Neural cell (in vitro differentiated cells): ENCODE results near the gene SIRPB1. TPM values are rescaled to one million over a fixed set of nuclear protein-coding genes. Genes with fewer than 3 reads are reported as not detected.

Source experiments
- H2AFZ ChIP-seq: fragments of 200-600, 300-800 bp; sonication (generic), shearing (Covaris generic); 2 replicates; pipeline ENCODE4 v1.6.0; 2014; ENCODE audit warnings: low read depth, mild to moderate bottlenecking, antibody characterized with exemption, low read length, moderate library complexity
- H3F3A ChIP-seq: fragments of 200-600 bp; shearing (Covaris generic); 2 replicates; pipeline ENCODE4 v1.6.1; 2016; ENCODE audit warnings: mild to moderate bottlenecking, moderate library complexity, mixed read lengths, antibody characterized with exemption, low read length; ENCODE audit not compliant: insufficient read depth, poor library complexity, severe bottlenecking
- H3K27ac ChIP-seq: fragments of 200-600, 300-800 bp; sonication (generic), shearing (Covaris generic); 2 replicates; pipeline ENCODE4 v1.5.1; 2014; ENCODE audit warnings: mild to moderate bottlenecking, low read length, moderate library complexity
- H3K27me3 ChIP-seq: fragments of 300-800, 200-600 bp; sonication (generic), shearing (Covaris generic); 2 replicates; pipeline ENCODE4 v1.6.0; 2014; ENCODE audit warnings: mild to moderate bottlenecking, low read depth, low read length, moderate library complexity; ENCODE audit not compliant: insufficient read depth
- H3K36me3 ChIP-seq: fragments of 300-800, 200-600 bp; sonication (generic), shearing (Covaris generic); 2 replicates; pipeline ENCODE4 v1.5.1; 2014; ENCODE audit warnings: mild to moderate bottlenecking, antibody characterized with exemption, low read length, moderate library complexity; ENCODE audit not compliant: insufficient read depth
- H3K4me2 ChIP-seq: fragments of 300-800, 200-600 bp; sonication (generic), shearing (Covaris generic); 2 replicates; pipeline ENCODE4 v1.6.0; 2014; ENCODE audit warnings: mild to moderate bottlenecking, low read length
- H3K4me3 ChIP-seq: fragments of 300-800, 200-600 bp; sonication (generic), shearing (Covaris generic); 2 replicates; pipeline ENCODE4 v1.5.1; 2014; ENCODE audit warnings: mild to moderate bottlenecking, low read length, moderate library complexity
- H3K79me2 ChIP-seq: fragments of 200-600 bp; shearing (Covaris generic); replicated peaks from 2 replicates; pipeline ENCODE4 v1.6.0; 2014; ENCODE audit warnings: mild to moderate bottlenecking, low read length, moderate library complexity; ENCODE audit not compliant: insufficient read depth
- H3K9ac ChIP-seq: fragments of 300-800, 200-600 bp; sonication (generic), shearing (Covaris generic); 2 replicates; pipeline ENCODE4 v1.6.1; 2016; ENCODE audit warnings: mild to moderate bottlenecking, low read length, mixed read lengths
- H3K9me2 ChIP-seq: fragments of 200-600 bp; shearing (Covaris generic); 2 replicates; pipeline ENCODE4 v1.6.1; 2016; ENCODE audit warnings: mild to moderate bottlenecking, low read length, mixed read lengths; ENCODE audit not compliant: insufficient read depth
- H3K9me3 ChIP-seq: fragments of 200-600, 300-800 bp; sonication (generic), shearing (Covaris generic); 2 replicates; pipeline ENCODE4 v1.6.1; 2016; ENCODE audit warnings: mild to moderate bottlenecking, mixed run types, low read length, moderate library complexity, mixed read lengths
- H4K20me1 ChIP-seq: fragments of 200-600 bp; shearing (Covaris generic); 2 replicates; pipeline ENCODE4 v1.6.1; 2016; ENCODE audit warnings: mild to moderate bottlenecking, mixed run types; ENCODE audit not compliant: insufficient read depth
- EP300 ChIP-seq: fragments of 450-650 bp; conservative IDR thresholded peaks from 2 replicates; pipeline ENCODE4 v1.6.1; 2014; ENCODE audit warnings: antibody characterized with exemption, mild to moderate bottlenecking, moderate library complexity; ENCODE audit not compliant: poor library complexity, severe bottlenecking
- EZH2 ChIP-seq: fragments of 200-600, 300-800 bp; shearing (Covaris generic), sonication (generic); IDR thresholded peaks from 2 replicates; pipeline ENCODE4 v1.6.1; 2014; ENCODE audit warnings: antibody characterized with exemption, low read length, borderline replicate concordance, mild to moderate bottlenecking; ENCODE audit not compliant: insufficient read depth, poor library complexity, severe bottlenecking
- MXI1 ChIP-seq: fragments of 450-650 bp; conservative IDR thresholded peaks from 2 replicates; pipeline ENCODE4 v1.6.1; 2014; ENCODE audit warnings: antibody characterized with exemption, mild to moderate bottlenecking; ENCODE audit not compliant: poor library complexity, severe bottlenecking
- POLR2AphosphoS5 ChIP-seq: IDR thresholded peaks from 2 replicates; pipeline ENCODE4 v1.6.1; 2012
- RAD21 ChIP-seq: fragments of 450-650 bp; conservative IDR thresholded peaks from 2 replicates; pipeline ENCODE4 v1.6.1; 2014; ENCODE audit warnings: antibody characterized with exemption, mild to moderate bottlenecking, moderate library complexity
- SMC3 ChIP-seq: fragments of 450-650 bp; conservative IDR thresholded peaks from 2 replicates; pipeline ENCODE4 v1.6.1; 2014; ENCODE audit warnings: antibody characterized with exemption, mild to moderate bottlenecking, moderate library complexity; ENCODE audit not compliant: poor library complexity
- TAF1 ChIP-seq: IDR thresholded peaks from 2 replicates; pipeline ENCODE4 v1.6.1; 2012; ENCODE audit warnings: low read depth
- polyA plus RNA-seq: library from polyadenylated mRNA; depleted of rRNA; stranded (reverse); fragments of >200 nt; gene quantifications from 2 replicates; pipeline ENCODE4 v1.2.3, GENCODE V29; 2014
- TF ChIP-seq, protein P1 (sequence below): fragments of 450-650 bp; IDR thresholded peaks from 2 replicates; pipeline ENCODE4 v1.5.1; 2014; ENCODE audit warnings: antibody characterized with exemption, mild to moderate bottlenecking, moderate library complexity; ENCODE audit not compliant: poor library complexity, severe bottlenecking
- TF ChIP-seq, protein P2 (sequence below): IDR thresholded peaks from 2 replicates; pipeline ENCODE4 v1.6.1; 2012; ENCODE audit warnings: borderline replicate concordance

SIRPB1 gene
- polyA plus RNA-seq, 1 donor from 2014 or later = 0.20 TPM

DNA sequence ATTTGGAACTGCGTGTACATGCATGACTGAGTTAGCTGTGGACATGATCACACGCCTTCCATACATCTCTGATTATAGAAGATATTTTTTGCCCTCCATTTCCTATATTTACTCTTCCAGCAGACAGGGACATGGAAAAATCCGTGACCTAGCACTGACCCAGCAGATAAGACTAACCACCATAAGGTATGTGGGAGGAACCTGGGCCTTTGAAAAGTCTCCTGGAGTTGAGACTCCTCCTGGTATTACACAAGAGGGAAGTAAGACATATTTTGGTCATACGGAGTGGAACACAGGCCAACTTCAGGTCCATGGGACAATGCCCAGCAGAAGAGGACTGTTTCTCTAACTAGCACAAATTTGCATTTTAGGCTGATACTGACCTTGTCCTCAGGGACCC, 13.7 kb upstream of the SIRPB1 start:
- Histone ChIP-seq H2AFZ (no peak overlapping the region), H4K20me1 (no peaks in the 10 kb centered on the region), H3K36me3 (no peaks in the 10 kb centered on the region), H3F3A (no peaks in the 10 kb centered on the region), H3K27me3 (no peaks in the 10 kb centered on the region), H3K79me2 (no peaks in the 10 kb centered on the region), H3K4me2 (no peak overlapping the region), H3K9me3 (no peaks in the 10 kb centered on the region), H3K4me3 (no peak overlapping the region), H3K9me2 (no peaks in the 10 kb centered on the region), H3K27ac (no peak overlapping the region), H3K9ac (no peak overlapping the region)
- no peak for TF ChIP-seq MXI1
- no peak for TF ChIP-seq SMC3
- no peak for TF ChIP-seq EP300
- TF ChIP-seq, protein P1, sequence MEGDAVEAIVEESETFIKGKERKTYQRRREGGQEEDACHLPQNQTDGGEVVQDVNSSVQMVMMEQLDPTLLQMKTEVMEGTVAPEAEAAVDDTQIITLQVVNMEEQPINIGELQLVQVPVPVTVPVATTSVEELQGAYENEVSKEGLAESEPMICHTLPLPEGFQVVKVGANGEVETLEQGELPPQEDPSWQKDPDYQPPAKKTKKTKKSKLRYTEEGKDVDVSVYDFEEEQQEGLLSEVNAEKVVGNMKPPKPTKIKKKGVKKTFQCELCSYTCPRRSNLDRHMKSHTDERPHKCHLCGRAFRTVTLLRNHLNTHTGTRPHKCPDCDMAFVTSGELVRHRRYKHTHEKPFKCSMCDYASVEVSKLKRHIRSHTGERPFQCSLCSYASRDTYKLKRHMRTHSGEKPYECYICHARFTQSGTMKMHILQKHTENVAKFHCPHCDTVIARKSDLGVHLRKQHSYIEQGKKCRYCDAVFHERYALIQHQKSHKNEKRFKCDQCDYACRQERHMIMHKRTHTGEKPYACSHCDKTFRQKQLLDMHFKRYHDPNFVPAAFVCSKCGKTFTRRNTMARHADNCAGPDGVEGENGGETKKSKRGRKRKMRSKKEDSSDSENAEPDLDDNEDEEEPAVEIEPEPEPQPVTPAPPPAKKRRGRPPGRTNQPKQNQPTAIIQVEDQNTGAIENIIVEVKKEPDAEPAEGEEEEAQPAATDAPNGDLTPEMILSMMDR = no peak
- no peak for TF ChIP-seq POLR2AphosphoS5
- TF ChIP-seq, protein P2, sequence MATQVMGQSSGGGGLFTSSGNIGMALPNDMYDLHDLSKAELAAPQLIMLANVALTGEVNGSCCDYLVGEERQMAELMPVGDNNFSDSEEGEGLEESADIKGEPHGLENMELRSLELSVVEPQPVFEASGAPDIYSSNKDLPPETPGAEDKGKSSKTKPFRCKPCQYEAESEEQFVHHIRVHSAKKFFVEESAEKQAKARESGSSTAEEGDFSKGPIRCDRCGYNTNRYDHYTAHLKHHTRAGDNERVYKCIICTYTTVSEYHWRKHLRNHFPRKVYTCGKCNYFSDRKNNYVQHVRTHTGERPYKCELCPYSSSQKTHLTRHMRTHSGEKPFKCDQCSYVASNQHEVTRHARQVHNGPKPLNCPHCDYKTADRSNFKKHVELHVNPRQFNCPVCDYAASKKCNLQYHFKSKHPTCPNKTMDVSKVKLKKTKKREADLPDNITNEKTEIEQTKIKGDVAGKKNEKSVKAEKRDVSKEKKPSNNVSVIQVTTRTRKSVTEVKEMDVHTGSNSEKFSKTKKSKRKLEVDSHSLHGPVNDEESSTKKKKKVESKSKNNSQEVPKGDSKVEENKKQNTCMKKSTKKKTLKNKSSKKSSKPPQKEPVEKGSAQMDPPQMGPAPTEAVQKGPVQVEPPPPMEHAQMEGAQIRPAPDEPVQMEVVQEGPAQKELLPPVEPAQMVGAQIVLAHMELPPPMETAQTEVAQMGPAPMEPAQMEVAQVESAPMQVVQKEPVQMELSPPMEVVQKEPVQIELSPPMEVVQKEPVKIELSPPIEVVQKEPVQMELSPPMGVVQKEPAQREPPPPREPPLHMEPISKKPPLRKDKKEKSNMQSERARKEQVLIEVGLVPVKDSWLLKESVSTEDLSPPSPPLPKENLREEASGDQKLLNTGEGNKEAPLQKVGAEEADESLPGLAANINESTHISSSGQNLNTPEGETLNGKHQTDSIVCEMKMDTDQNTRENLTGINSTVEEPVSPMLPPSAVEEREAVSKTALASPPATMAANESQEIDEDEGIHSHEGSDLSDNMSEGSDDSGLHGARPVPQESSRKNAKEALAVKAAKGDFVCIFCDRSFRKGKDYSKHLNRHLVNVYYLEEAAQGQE = no peak
- no peak for TF ChIP-seq TAF1

DNA sequence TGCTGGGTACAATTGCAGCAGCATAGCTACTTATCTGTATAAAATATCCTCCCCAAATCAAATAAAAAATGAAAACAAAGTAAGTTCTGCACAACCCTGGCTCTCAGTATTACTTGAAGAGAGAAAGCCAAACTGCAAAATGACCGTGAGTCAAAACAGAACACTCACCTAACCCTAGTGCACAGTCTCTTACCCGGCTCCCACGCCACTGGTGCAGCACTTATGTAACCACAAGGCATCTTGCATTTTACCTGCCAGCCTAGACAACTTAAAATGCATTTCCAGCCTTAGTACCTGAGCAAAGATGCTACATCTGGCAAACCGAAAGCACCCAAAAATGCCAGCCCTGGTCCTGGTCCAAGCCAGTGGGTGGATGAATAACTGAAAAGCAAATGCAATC, 12.4 kb upstream of the SIRPB1 start:
- H3K36me3 ChIP-seq = no peaks in the 10 kb centered on the region
- no peaks in the 10 kb centered on the region for H3K9me2 ChIP-seq
- H3K27ac ChIP-seq = no peak overlapping the region
- H3K79me2 ChIP-seq = no peaks in the 10 kb centered on the region
- H2AFZ ChIP-seq = no peak overlapping the region
- H3K9me3 ChIP-seq = no peaks in the 10 kb centered on the region
- H3K4me3 ChIP-seq = no peak overlapping the region
- no peak overlapping the region for H3K4me2 ChIP-seq
- TF ChIP-seq, protein P2 = no peak
- TF ChIP-seq TAF1 (no peak), MXI1 (no peak), EZH2 (no peak), POLR2AphosphoS5 (no peak), EP300 (no peak), SMC3 (no peak), RAD21 (no peak)
- H4K20me1 ChIP-seq = no peaks in the 10 kb centered on the region
- no peaks in the 10 kb centered on the region for H3K27me3 ChIP-seq
- H3F3A ChIP-seq = no peaks in the 10 kb centered on the region
- H3K9ac ChIP-seq = no peak overlapping the region
